ENCODE results near the gene COL21A1.

Gene COL21A1

DNA sequence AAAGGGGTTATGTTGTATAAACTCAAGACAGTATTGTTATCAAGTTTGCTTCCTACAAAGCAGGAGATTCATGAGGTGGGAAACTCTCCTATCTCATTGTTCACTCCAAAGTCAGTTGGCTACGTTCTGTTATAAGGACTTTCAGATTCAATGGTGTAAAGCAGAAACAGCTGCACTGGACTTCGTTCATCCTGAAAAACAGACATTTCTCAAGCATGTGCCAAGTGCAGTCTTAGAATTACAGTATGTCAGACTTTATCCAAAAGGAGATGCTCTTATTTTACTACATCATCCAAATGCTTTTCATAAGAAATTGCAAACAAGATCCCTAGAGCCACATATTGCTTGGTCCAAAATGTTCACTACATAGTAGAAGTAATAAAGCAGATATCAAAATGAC is 14.9 kb downstream of the COL21A1 start:
- H3K27ac ChIP-seq (ENCODE audit: low read length): no peak overlapping the region
- H3K4me2 ChIP-seq (ENCODE audit: low read length): no peak overlapping the region
- H2AFZ ChIP-seq (ENCODE audit: low read depth, low read length): no peak overlapping the region
- no peaks in the 10 kb centered on the region for H3K27me3 ChIP-seq (ENCODE audit: low read depth, low read length)
- no peaks in the 10 kb centered on the region for H3K36me3 ChIP-seq (replicated peaks; ENCODE audit: low read depth, low read length)
- no peaks in the 10 kb centered on the region for H3K79me2 ChIP-seq (ENCODE audit: low read length)
- H4K20me1 ChIP-seq (ENCODE audit: insufficient read depth, low read length): no peaks in the 10 kb centered on the region
- no peak overlapping the region for H3K4me3 ChIP-seq (ENCODE audit: low read length)
- TF ChIP-seq EZH2phosphoT487 (IDR thresholded peaks at IDR 0.05; ENCODE audit: low read depth): no peak
- TF ChIP-seq, protein P1, sequence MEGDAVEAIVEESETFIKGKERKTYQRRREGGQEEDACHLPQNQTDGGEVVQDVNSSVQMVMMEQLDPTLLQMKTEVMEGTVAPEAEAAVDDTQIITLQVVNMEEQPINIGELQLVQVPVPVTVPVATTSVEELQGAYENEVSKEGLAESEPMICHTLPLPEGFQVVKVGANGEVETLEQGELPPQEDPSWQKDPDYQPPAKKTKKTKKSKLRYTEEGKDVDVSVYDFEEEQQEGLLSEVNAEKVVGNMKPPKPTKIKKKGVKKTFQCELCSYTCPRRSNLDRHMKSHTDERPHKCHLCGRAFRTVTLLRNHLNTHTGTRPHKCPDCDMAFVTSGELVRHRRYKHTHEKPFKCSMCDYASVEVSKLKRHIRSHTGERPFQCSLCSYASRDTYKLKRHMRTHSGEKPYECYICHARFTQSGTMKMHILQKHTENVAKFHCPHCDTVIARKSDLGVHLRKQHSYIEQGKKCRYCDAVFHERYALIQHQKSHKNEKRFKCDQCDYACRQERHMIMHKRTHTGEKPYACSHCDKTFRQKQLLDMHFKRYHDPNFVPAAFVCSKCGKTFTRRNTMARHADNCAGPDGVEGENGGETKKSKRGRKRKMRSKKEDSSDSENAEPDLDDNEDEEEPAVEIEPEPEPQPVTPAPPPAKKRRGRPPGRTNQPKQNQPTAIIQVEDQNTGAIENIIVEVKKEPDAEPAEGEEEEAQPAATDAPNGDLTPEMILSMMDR (IDR thresholded peaks at IDR 0.05; ENCODE audit: low read depth, low read length): no peak
- H3K9me3 ChIP-seq (ENCODE audit: insufficient read depth, low read length): no peaks in the 10 kb centered on the region
- no peaks in the 10 kb centered on the region for H3K4me1 ChIP-seq (ENCODE audit: low read length)
- H3K9ac ChIP-seq (ENCODE audit: low read length): no peak overlapping the region

DNA sequence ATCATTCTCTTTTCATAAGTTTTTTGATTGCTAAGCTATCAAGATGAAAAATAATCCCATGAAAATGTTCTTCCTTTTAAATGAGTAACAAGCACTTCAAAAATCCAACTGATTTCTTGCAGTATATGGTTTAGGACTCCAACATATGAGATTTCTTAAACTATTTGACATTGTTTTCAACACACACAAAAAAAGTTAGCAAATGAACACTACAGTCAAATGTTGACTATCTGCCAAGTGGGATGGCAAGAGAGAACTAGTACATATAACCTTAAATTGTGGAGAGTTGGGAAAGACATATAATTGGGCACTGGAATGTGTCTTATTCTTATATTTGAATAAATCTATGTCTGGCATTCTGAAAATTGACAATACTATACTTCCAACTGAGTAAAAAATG is 15.6 kb downstream of the COL21A1 start:
- H3K36me3 ChIP-seq (replicated peaks; ENCODE audit: low read depth, low read length): no peaks in the 10 kb centered on the region
- H3K79me2 ChIP-seq (ENCODE audit: low read length): no peaks in the 10 kb centered on the region
- H3K9ac ChIP-seq (ENCODE audit: low read length): no peak overlapping the region
- no peak overlapping the region for H3K4me2 ChIP-seq (ENCODE audit: low read length)
- H2AFZ ChIP-seq (ENCODE audit: low read depth, low read length): no peak overlapping the region
- H3K9me3 ChIP-seq (ENCODE audit: insufficient read depth, low read length): no peaks in the 10 kb centered on the region
- H4K20me1 ChIP-seq (ENCODE audit: insufficient read depth, low read length): no peaks in the 10 kb centered on the region
- H3K27ac ChIP-seq (ENCODE audit: low read length): no peak overlapping the region
- H3K4me3 ChIP-seq (ENCODE audit: low read length): no peak overlapping the region
- H3K27me3 ChIP-seq (ENCODE audit: low read depth, low read length): no peaks in the 10 kb centered on the region
- TF ChIP-seq, protein P1 (IDR thresholded peaks at IDR 0.05; ENCODE audit: low read depth, low read length): no peak
- no peaks in the 10 kb centered on the region for H3K4me1 ChIP-seq (ENCODE audit: low read length)

DNA sequence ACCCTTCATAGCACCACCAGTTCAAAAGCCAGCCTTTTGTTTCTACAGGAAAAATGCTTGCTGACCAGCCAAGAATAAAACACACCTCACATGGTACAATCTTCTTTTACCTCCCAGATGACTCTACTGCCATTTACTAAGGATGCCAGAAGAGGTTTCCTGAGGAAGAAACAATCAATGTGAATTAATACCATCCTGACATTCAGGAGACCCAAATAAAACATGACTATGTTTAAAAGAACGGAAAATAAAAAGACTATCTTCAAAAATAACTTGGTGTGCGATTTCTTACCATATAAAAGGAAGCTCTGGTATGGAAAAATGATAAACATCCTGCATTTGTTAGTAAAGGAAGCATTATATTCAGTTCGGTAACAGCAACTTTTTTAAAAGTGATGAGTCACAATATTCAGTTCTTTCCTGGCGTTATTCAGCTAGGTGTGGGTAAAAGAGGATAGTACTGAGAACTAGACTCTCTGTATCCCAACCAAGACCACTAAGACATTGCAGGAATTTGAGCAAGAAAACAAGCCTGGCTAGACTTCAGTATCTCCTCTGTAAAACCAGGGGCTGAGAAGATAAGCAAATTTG is 16.3 kb downstream of the COL21A1 start:
- Histone ChIP-seq H3K9ac (ENCODE audit: low read length) (no peak overlapping the region), H3K27me3 (ENCODE audit: low read depth, low read length) (no peaks in the 10 kb centered on the region), H3K36me3 (replicated peaks; ENCODE audit: low read depth, low read length) (no peaks in the 10 kb centered on the region), H4K20me1 (ENCODE audit: insufficient read depth, low read length) (no peaks in the 10 kb centered on the region), H3K27ac (ENCODE audit: low read length) (no peak overlapping the region), H3K79me2 (ENCODE audit: low read length) (no peaks in the 10 kb centered on the region), H3K4me2 (ENCODE audit: low read length) (no peak overlapping the region), H2AFZ (ENCODE audit: low read depth, low read length) (peak overlapping the region; percentile 35), H3K4me1 (ENCODE audit: low read length) (no peaks in the 10 kb centered on the region), H3K4me3 (ENCODE audit: low read length) (no peak overlapping the region), H3K9me3 (ENCODE audit: insufficient read depth, low read length) (no peaks in the 10 kb centered on the region)
- TF ChIP-seq, protein P1 (IDR thresholded peaks at IDR 0.05; ENCODE audit: low read depth, low read length): no peak
- no peak for TF ChIP-seq EZH2phosphoT487 (IDR thresholded peaks at IDR 0.05; ENCODE audit: low read depth)

DNA sequence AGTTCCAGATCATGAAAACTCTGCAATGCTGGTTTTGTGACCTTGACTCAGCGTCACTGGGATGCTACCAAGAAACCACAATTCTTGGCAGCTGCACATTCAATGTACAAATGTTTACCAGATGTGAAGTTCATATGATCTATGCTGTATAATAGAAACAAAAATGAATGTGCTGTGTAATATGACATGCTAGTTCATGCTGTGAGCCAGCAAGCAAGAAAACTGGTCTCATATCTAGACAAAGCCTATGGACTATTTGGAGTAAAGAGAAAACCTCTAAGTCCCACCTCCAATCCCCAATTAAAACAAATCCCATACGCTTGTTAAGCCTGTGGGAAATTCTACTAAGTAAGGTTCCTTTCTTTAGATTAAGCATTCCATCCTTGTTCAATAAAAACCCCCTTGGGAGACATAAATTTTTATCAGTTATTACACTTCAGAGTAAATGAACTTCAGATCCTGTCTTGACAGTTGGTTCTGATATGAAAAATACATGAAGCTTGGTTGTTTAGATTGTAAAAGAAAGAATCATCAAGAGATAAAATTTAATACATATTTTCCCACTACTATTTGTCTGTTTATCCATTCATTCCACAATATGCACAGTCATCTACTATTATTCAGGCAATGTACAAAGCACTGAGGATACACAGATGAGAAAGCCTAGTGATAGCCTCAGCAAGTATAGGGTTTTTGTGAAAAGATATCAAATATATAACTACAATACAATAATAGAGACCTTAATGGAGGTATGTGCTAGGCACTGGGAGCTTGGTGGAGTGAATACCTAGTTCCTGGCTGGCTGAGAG is 20.1 kb downstream of the COL21A1 start:
- no peak overlapping the region for H2AFZ ChIP-seq (ENCODE audit: low read depth, low read length)
- no peak for TF ChIP-seq EZH2phosphoT487 (IDR thresholded peaks at IDR 0.05; ENCODE audit: low read depth)
- TF ChIP-seq, protein P1 (IDR thresholded peaks at IDR 0.05; ENCODE audit: low read depth, low read length): no peak

More for the DNA sequence above, 20.1 kb downstream of the COL21A1 start:
- Histone ChIP-seq H3K4me3 (ENCODE audit: low read length) (no peak overlapping the region), H3K9ac (ENCODE audit: low read length) (no peak overlapping the region), H4K20me1 (ENCODE audit: insufficient read depth, low read length) (no peaks in the 10 kb centered on the region), H3K4me1 (ENCODE audit: low read length) (no peaks in the 10 kb centered on the region), H3K79me2 (ENCODE audit: low read length) (no peaks in the 10 kb centered on the region), H3K4me2 (ENCODE audit: low read length) (no peak overlapping the region), H3K9me3 (ENCODE audit: insufficient read depth, low read length) (no peaks in the 10 kb centered on the region), H3K27ac (ENCODE audit: low read length) (no peak overlapping the region), H3K27me3 (ENCODE audit: low read depth, low read length) (no peaks in the 10 kb centered on the region), H3K36me3 (replicated peaks; ENCODE audit: low read depth, low read length) (no peaks in the 10 kb centered on the region)

Measured in OCI-LY3 (cell line).